ENCODE results near the gene SLC38A10.

SLC38A10 gene

GRCh38 chr17:81246343-81246670, 48.8 kb downstream of the SLC38A10 start:
- no peaks in the 10 kb centered on the region for H3K4me1 ChIP-seq (ENCODE audit: insufficient read depth, poor library complexity, severe bottlenecking)
- ATAC-seq (ENCODE audit: low read depth) (no peak), DNase-seq (ENCODE audit: low spot score) (no peak)
- H3K9me3 ChIP-seq (ENCODE audit: severe bottlenecking): no peaks in the 10 kb centered on the region
- TF ChIP-seq, protein P1, sequence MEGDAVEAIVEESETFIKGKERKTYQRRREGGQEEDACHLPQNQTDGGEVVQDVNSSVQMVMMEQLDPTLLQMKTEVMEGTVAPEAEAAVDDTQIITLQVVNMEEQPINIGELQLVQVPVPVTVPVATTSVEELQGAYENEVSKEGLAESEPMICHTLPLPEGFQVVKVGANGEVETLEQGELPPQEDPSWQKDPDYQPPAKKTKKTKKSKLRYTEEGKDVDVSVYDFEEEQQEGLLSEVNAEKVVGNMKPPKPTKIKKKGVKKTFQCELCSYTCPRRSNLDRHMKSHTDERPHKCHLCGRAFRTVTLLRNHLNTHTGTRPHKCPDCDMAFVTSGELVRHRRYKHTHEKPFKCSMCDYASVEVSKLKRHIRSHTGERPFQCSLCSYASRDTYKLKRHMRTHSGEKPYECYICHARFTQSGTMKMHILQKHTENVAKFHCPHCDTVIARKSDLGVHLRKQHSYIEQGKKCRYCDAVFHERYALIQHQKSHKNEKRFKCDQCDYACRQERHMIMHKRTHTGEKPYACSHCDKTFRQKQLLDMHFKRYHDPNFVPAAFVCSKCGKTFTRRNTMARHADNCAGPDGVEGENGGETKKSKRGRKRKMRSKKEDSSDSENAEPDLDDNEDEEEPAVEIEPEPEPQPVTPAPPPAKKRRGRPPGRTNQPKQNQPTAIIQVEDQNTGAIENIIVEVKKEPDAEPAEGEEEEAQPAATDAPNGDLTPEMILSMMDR (IDR thresholded peaks at IDR 0.05; ENCODE audit: poor library complexity, severe bottlenecking): no peak
- no peak overlapping the region for H3K4me3 ChIP-seq (ENCODE audit: severe bottlenecking)
- no peak overlapping the region for H3K27ac ChIP-seq (ENCODE audit: poor library complexity, severe bottlenecking)
- H3K36me3 ChIP-seq (ENCODE audit: low read depth): peaks cover 17% of the 10 kb centered on the region
- H3K27me3 ChIP-seq (ENCODE audit: insufficient read depth, poor library complexity, severe bottlenecking): no peaks in the 10 kb centered on the region

DNA sequence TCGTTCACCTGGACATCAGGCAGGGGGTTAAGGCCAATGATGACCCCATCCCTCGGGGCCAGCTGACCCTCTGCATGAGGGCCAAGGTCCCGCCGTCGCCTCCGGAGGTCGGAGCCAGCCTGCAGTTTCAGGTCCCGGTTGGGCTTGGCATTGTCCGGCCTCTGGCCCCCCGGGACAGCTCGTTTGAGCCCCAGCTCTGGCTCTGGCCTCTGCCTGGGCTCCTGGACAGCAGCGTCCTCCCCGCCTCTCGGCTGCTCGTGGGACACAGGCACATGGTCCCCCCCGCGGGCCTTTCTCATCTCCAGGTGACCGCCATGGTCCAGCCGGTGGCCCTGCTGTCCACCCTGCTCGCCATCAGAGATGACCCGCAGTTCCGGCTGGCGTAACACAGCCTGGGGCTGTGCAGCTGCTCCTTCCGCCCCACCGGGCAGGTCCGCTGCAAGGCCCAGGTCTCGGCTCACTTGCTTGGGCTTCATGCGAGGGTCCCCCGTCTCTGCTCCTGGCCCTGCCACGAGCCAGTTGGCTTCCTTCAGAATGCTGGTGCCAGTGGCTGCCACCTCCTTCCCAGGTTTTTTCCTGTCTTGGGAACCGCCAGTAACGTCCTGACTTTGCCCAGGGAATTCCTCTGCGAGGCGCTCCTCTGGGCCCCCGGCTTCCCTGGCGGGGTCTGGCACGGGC, 49.3 kb downstream of the SLC38A10 start:
- Histone ChIP-seq H3K36me3 (ENCODE audit: low read depth) (peaks cover 18% of the 10 kb centered on the region), H3K27me3 (ENCODE audit: insufficient read depth, poor library complexity, severe bottlenecking) (no peaks in the 10 kb centered on the region), H3K4me1 (ENCODE audit: insufficient read depth, poor library complexity, severe bottlenecking) (no peaks in the 10 kb centered on the region), H3K27ac (ENCODE audit: poor library complexity, severe bottlenecking) (no peak overlapping the region), H3K9me3 (ENCODE audit: severe bottlenecking) (no peaks in the 10 kb centered on the region), H3K4me3 (ENCODE audit: severe bottlenecking) (no peak overlapping the region)
- ATAC-seq (ENCODE audit: low read depth) (no peak; the same call in 2 of the 3 replicates), DNase-seq (ENCODE audit: low spot score) (no peak)
- TF ChIP-seq, protein P1 (IDR thresholded peaks at IDR 0.05; ENCODE audit: poor library complexity, severe bottlenecking): no peak

GRCh38 chr17:81245024-81245664, 50.0 kb downstream of the SLC38A10 start:
- TF ChIP-seq, protein P1 (IDR thresholded peaks at IDR 0.05; ENCODE audit: poor library complexity, severe bottlenecking): no peak
- Histone ChIP-seq H3K4me1 (ENCODE audit: insufficient read depth, poor library complexity, severe bottlenecking) (no peaks in the 10 kb centered on the region), H3K27me3 (ENCODE audit: insufficient read depth, poor library complexity, severe bottlenecking) (no peaks in the 10 kb centered on the region), H3K4me3 (ENCODE audit: severe bottlenecking) (no peak overlapping the region), H3K27ac (ENCODE audit: poor library complexity, severe bottlenecking) (no peak overlapping the region), H3K9me3 (ENCODE audit: severe bottlenecking) (no peaks in the 10 kb centered on the region), H3K36me3 (ENCODE audit: low read depth) (peaks cover 21% of the 10 kb centered on the region)
- ATAC-seq (ENCODE audit: low read depth) (peak; percentile 2; the same call in 1 of the 3 replicates), DNase-seq (ENCODE audit: low spot score) (no peak)

DNA sequence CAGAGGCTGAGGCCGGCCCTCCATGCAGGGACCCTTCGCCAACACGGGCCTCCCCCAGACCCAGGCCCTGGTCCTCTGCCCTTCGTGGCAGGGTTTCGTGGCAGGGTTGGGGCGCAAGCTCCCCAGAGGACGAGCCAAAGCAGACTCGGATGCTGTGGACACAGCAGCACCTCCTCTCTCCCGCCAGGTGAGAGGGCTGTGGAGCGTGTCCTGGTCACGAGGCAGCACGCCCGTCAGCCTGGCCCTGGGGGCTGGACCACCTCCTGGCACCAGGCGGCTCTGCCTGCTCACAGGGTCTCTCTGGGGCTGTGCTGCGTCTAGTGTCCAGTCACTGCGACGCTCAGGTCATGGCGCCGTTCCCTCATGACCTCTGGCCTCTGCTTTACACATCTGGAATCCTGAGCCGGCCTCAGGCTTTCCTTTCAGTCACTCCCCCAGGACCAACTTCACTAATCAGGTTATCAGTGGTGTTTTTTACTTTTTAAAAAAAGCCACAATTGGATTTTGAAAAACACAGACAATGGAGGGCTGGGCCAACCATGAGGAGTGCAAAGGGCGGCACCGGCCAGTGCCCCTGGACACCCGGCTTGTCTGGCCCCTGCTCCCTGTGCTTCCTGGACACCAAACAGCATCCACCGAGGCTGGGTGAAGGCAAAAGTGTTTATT, 50.6 kb downstream of the SLC38A10 start:
- H3K4me1 ChIP-seq (ENCODE audit: insufficient read depth, poor library complexity, severe bottlenecking): no peaks in the 10 kb centered on the region
- peaks cover 17% of the 10 kb centered on the region for H3K36me3 ChIP-seq (ENCODE audit: low read depth)
- H3K9me3 ChIP-seq (ENCODE audit: severe bottlenecking): no peaks in the 10 kb centered on the region
- H3K27ac ChIP-seq (ENCODE audit: poor library complexity, severe bottlenecking): no peak overlapping the region
- no peak for ATAC-seq (ENCODE audit: low read depth)
- no peaks in the 10 kb centered on the region for H3K27me3 ChIP-seq (ENCODE audit: insufficient read depth, poor library complexity, severe bottlenecking)
- TF ChIP-seq, protein P1 (IDR thresholded peaks at IDR 0.05; ENCODE audit: poor library complexity, severe bottlenecking): no peak
- H3K4me3 ChIP-seq (ENCODE audit: severe bottlenecking): no peak overlapping the region
- no peak for DNase-seq (ENCODE audit: low spot score)

GRCh38 chr17:81243333-81243664, 51.8 kb downstream of the SLC38A10 start:
- H3K4me3 ChIP-seq (ENCODE audit: severe bottlenecking): no peak overlapping the region
- no peaks in the 10 kb centered on the region for H3K9me3 ChIP-seq (ENCODE audit: severe bottlenecking)
- DNase-seq (ENCODE audit: low spot score): no peak
- H3K27me3 ChIP-seq (ENCODE audit: insufficient read depth, poor library complexity, severe bottlenecking): no peaks in the 10 kb centered on the region
- peaks cover 17% of the 10 kb centered on the region for H3K36me3 ChIP-seq (ENCODE audit: low read depth)
- no peak for ATAC-seq (ENCODE audit: low read depth)
- H3K27ac ChIP-seq (ENCODE audit: poor library complexity, severe bottlenecking): no peak overlapping the region
- TF ChIP-seq, protein P1 (IDR thresholded peaks at IDR 0.05; ENCODE audit: poor library complexity, severe bottlenecking): no peak
- H3K4me1 ChIP-seq (ENCODE audit: insufficient read depth, poor library complexity, severe bottlenecking): no peaks in the 10 kb centered on the region
